NB4 (cell line): ENCODE results near the gene CBR3.

Experiments
- DNase-seq: peaks from one replicate; pipeline ENCODE4 v3.0.0; 2010; ENCODE audit warnings: low read depth
- H3K4me3 ChIP-seq: one replicate; pipeline ENCODE4 v1.5.1; 2011; ENCODE audit warnings: mild to moderate bottlenecking, low read depth, low read length, moderate library complexity
- CTCF ChIP-seq: IDR thresholded peaks from one replicate; pipeline ENCODE4 v1.5.1; 2012; ENCODE audit warnings: low read depth, low read length
- MAX ChIP-seq: IDR thresholded peaks from 2 replicates; pipeline ENCODE4 v1.6.1; 2011; ENCODE audit warnings: low read depth, low read length
- MYC ChIP-seq: IDR thresholded peaks from 2 replicates; pipeline ENCODE4 v1.6.1; 2011; ENCODE audit warnings: low read depth, low read length
- POLR2A ChIP-seq: IDR thresholded peaks from 2 replicates; pipeline ENCODE4 v1.6.1; 2011; ENCODE audit warnings: mild to moderate bottlenecking; ENCODE audit not compliant: insufficient read length; ENCODE audit errors: extremely low read depth

The CBR3 gene

GRCh38 chr21:36171741-36172331, 37.0 kb downstream of the CBR3 start:
- no peak overlapping the region for H3K4me3 ChIP-seq
- no peak for DNase-seq
- no peak for TF ChIP-seq MAX
- no peak for TF ChIP-seq CTCF
- TF ChIP-seq POLR2A, result no peak
- TF ChIP-seq MYC, result no peak

- H3K4me3 ChIP-seq, result no peak overlapping the region
- no peak for DNase-seq
- TF ChIP-seq MYC (no peak), CTCF (no peak), MAX (no peak), POLR2A (no peak)
Measured at GRCh38 chr21:36174780-36175179, 39.9 kb downstream of the CBR3 start.

- TF ChIP-seq MAX (no peak), POLR2A (no peak), CTCF (no peak), MYC (no peak)
- no peak overlapping the region for H3K4me3 ChIP-seq
- no peak for DNase-seq
Measured at GRCh38 chr21:36175771-36176565, 41.1 kb downstream of the CBR3 start.

- DNase-seq, result peak; percentile 55
- TF ChIP-seq CTCF, result no peak
- no peak for TF ChIP-seq MYC
- TF ChIP-seq POLR2A, result no peak
- no peak for TF ChIP-seq MAX
- H3K4me3 ChIP-seq, result no peak overlapping the region
Measured at GRCh38 chr21:36178349-36178748, 43.5 kb downstream of the CBR3 start.

- H3K4me3 ChIP-seq, result no peak overlapping the region
- TF ChIP-seq POLR2A (no peak), CTCF (no peak), MAX (no peak), MYC (no peak)
- DNase-seq, result no peak
Measured at GRCh38 chr21:36179145-36179544, 44.3 kb downstream of the CBR3 start.
